22Rv1 (cell line): ENCODE data around the gene SAPCD2.

Source experiments
- ZFX ChIP-seq: fragments of 450-650 bp; IDR thresholded peaks from 2 replicates; pipeline ENCODE4 v1.6.1; 2017; ENCODE audit warnings: antibody characterized with exemption, borderline replicate concordance
- TF ChIP-seq, protein P1 (sequence below): fragments of 450-650 bp; IDR thresholded peaks from 2 replicates; pipeline ENCODE4 v1.5.1; 2017; ENCODE audit warnings: mild to moderate bottlenecking

DNA sequence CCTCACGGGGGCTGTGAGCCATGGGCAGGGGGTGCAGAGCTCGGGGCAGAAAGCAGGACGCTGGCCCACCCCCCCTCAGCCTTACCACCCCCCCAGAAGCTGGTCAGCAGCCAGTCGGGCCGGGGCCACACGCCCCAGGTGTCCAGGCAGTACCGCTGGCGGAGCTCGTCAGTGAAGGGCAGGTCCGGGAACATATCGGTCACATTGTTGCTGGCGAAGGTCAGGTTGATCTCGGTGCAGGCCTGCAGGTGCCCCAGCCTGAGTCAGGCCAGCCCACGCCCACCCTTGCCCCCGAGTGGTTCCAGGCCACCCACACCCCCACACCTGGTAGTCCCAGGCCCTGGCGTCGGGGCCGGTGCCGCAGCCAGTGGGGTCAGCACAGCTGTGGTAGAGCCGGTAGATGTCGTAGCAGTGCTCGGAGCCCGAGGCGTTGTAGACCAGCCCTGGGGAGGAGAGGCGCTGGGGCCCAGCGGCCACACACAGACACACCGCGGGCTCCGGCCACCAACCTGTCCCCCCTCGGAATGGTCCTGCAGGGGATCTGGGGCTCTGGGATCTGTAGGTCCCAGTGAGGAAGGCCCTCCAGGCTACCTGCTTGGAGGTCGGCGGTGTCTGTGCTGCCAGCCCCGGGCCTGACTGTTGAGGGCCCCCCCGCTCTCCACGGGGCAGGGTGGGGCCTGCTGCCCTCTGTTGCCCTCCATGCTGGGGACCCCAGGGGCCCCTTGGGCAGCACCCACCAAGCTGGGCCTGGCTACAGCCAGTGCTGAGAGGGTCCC is 41.6 kb upstream of the SAPCD2 start:
- TF ChIP-seq, protein P1, sequence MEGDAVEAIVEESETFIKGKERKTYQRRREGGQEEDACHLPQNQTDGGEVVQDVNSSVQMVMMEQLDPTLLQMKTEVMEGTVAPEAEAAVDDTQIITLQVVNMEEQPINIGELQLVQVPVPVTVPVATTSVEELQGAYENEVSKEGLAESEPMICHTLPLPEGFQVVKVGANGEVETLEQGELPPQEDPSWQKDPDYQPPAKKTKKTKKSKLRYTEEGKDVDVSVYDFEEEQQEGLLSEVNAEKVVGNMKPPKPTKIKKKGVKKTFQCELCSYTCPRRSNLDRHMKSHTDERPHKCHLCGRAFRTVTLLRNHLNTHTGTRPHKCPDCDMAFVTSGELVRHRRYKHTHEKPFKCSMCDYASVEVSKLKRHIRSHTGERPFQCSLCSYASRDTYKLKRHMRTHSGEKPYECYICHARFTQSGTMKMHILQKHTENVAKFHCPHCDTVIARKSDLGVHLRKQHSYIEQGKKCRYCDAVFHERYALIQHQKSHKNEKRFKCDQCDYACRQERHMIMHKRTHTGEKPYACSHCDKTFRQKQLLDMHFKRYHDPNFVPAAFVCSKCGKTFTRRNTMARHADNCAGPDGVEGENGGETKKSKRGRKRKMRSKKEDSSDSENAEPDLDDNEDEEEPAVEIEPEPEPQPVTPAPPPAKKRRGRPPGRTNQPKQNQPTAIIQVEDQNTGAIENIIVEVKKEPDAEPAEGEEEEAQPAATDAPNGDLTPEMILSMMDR, result no peak
- TF ChIP-seq ZFX, result no peak
